GM12878 (cell line): Measurements from ENCODE around the gene LCP1.

Source experiments
- BRCA1 ChIP-seq: IDR thresholded peaks from 2 replicates; pipeline ENCODE4 v1.6.1; 2011; ENCODE audit warnings: low read depth, low read length, improper control_type of control experiment
- CEBPB ChIP-seq, 2 experiments: fragments of 150-350 bp in 1 of 2; IDR thresholded peaks; 2 replicates each; pipeline ENCODE4 v1.6.1; 2012 to 2014; ENCODE audit warnings: low read depth in 2 of 2, low read length in 2 of 2, borderline replicate concordance in 1 of 2, inconsistent platforms in 1 of 2
- CHD1 ChIP-seq: IDR thresholded peaks from 2 replicates; pipeline ENCODE4 v1.6.1; 2012; ENCODE audit warnings: low read depth, low read length, improper control_type of control experiment
- PAX8 ChIP-seq: fragments of 450-650 bp; IDR thresholded peaks from 2 replicates; pipeline ENCODE4 v1.6.1; 2017; ENCODE audit warnings: mild to moderate bottlenecking, moderate library complexity
- POLR2A ChIP-seq: IDR thresholded peaks from 2 replicates; pipeline ENCODE4 v1.6.1; 2011; ENCODE audit warnings: low read depth, mild to moderate bottlenecking, low read length
- POLR2AphosphoS2 ChIP-seq: IDR thresholded peaks from 2 replicates; pipeline ENCODE4 v1.6.1; 2011; ENCODE audit warnings: low read depth, mild to moderate bottlenecking, low read length, improper control_type of control experiment, moderate library complexity
- RFX5 ChIP-seq: IDR thresholded peaks from 2 replicates; pipeline ENCODE4 v1.6.1; 2011; ENCODE audit warnings: low read depth, low read length, improper control_type of control experiment
- SP1 ChIP-seq: IDR thresholded peaks from one replicate; pipeline ENCODE4 v1.6.1; 2011; ENCODE audit warnings: low read depth, low read length
- TF ChIP-seq, protein P1 (sequence below): fragments of 450-650 bp; IDR thresholded peaks from 2 replicates; pipeline ENCODE4 v1.6.1; 2017; ENCODE audit warnings: antibody characterized with exemption, mild to moderate bottlenecking, moderate library complexity
- TF ChIP-seq, protein P2 (sequence below): IDR thresholded peaks from 2 replicates; pipeline ENCODE4 v1.6.1; 2011; ENCODE audit warnings: mild to moderate bottlenecking, low read depth, low read length, moderate library complexity; ENCODE audit not compliant: insufficient replicate concordance
- TF ChIP-seq, protein P3 (sequence below): fragments of 150-350 bp; IDR thresholded peaks from 2 replicates; pipeline ENCODE4 v1.6.1; 2016; ENCODE audit warnings: low read depth, low read length
- TF ChIP-seq, protein P4 (sequence below), 3 experiments: IDR thresholded peaks in 2 of 3; conservative IDR thresholded peaks in 1 of 3; 2 replicates each; pipeline ENCODE4 v1.5.1; 2011; ENCODE audit warnings: low read depth in 3 of 3, low read length in 3 of 3, mild to moderate bottlenecking in 3 of 3, control low read depth in 2 of 3, moderate library complexity in 2 of 3, inconsistent platforms in 1 of 3, mixed read lengths in 1 of 3; ENCODE audit not compliant: control insufficient read depth in 2 of 3, insufficient read depth in 1 of 3; ENCODE audit errors: extremely low read depth in 1 of 3
- TF ChIP-seq, protein P5 (sequence below): fragments of 450-650 bp; IDR thresholded peaks from 2 replicates; pipeline ENCODE4 v1.6.1; 2014; ENCODE audit warnings: mild to moderate bottlenecking

DNA sequence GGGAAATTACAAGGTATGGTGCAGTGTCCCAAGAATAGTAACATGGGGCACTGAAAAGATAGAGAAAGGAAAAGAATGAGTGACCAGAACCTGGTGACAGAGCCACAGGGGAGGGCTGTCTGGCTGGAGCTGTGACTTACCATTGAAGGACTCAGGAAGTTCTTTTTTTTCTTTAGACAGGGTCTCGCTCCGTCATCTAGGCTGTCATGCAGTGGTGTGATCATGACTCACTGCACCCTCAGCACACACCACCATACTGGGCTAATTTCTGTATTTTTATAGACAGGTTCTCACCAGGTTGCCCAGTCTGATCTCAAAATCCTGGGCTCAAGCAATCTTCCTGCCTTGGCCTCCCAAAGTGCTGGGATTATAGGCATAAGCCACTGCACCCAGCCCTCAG is 68.4 kb downstream of the LCP1 start:
- no peak for TF ChIP-seq POLR2AphosphoS2
- TF ChIP-seq POLR2A, result no peak
- TF ChIP-seq, protein P1, sequence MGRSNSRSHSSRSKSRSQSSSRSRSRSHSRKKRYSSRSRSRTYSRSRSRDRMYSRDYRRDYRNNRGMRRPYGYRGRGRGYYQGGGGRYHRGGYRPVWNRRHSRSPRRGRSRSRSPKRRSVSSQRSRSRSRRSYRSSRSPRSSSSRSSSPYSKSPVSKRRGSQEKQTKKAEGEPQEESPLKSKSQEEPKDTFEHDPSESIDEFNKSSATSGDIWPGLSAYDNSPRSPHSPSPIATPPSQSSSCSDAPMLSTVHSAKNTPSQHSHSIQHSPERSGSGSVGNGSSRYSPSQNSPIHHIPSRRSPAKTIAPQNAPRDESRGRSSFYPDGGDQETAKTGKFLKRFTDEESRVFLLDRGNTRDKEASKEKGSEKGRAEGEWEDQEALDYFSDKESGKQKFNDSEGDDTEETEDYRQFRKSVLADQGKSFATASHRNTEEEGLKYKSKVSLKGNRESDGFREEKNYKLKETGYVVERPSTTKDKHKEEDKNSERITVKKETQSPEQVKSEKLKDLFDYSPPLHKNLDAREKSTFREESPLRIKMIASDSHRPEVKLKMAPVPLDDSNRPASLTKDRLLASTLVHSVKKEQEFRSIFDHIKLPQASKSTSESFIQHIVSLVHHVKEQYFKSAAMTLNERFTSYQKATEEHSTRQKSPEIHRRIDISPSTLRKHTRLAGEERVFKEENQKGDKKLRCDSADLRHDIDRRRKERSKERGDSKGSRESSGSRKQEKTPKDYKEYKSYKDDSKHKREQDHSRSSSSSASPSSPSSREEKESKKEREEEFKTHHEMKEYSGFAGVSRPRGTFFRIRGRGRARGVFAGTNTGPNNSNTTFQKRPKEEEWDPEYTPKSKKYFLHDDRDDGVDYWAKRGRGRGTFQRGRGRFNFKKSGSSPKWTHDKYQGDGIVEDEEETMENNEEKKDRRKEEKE, result no peak
- no peak for TF ChIP-seq PAX8
- TF ChIP-seq RFX5, result no peak
- TF ChIP-seq, protein P2, sequence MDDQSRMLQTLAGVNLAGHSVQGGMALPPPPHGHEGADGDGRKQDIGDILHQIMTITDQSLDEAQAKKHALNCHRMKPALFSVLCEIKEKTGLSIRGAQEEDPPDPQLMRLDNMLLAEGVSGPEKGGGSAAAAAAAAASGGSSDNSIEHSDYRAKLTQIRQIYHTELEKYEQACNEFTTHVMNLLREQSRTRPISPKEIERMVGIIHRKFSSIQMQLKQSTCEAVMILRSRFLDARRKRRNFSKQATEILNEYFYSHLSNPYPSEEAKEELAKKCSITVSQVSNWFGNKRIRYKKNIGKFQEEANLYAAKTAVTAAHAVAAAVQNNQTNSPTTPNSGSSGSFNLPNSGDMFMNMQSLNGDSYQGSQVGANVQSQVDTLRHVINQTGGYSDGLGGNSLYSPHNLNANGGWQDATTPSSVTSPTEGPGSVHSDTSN, result no peak
- TF ChIP-seq, protein P3, sequence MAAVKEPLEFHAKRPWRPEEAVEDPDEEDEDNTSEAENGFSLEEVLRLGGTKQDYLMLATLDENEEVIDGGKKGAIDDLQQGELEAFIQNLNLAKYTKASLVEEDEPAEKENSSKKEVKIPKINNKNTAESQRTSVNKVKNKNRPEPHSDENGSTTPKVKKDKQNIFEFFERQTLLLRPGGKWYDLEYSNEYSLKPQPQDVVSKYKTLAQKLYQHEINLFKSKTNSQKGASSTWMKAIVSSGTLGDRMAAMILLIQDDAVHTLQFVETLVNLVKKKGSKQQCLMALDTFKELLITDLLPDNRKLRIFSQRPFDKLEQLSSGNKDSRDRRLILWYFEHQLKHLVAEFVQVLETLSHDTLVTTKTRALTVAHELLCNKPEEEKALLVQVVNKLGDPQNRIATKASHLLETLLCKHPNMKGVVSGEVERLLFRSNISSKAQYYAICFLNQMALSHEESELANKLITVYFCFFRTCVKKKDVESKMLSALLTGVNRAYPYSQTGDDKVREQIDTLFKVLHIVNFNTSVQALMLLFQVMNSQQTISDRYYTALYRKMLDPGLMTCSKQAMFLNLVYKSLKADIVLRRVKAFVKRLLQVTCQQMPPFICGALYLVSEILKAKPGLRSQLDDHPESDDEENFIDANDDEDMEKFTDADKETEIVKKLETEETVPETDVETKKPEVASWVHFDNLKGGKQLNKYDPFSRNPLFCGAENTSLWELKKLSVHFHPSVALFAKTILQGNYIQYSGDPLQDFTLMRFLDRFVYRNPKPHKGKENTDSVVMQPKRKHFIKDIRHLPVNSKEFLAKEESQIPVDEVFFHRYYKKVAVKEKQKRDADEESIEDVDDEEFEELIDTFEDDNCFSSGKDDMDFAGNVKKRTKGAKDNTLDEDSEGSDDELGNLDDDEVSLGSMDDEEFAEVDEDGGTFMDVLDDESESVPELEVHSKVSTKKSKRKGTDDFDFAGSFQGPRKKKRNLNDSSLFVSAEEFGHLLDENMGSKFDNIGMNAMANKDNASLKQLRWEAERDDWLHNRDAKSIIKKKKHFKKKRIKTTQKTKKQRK, result no peak
- TF ChIP-seq, protein P4, sequence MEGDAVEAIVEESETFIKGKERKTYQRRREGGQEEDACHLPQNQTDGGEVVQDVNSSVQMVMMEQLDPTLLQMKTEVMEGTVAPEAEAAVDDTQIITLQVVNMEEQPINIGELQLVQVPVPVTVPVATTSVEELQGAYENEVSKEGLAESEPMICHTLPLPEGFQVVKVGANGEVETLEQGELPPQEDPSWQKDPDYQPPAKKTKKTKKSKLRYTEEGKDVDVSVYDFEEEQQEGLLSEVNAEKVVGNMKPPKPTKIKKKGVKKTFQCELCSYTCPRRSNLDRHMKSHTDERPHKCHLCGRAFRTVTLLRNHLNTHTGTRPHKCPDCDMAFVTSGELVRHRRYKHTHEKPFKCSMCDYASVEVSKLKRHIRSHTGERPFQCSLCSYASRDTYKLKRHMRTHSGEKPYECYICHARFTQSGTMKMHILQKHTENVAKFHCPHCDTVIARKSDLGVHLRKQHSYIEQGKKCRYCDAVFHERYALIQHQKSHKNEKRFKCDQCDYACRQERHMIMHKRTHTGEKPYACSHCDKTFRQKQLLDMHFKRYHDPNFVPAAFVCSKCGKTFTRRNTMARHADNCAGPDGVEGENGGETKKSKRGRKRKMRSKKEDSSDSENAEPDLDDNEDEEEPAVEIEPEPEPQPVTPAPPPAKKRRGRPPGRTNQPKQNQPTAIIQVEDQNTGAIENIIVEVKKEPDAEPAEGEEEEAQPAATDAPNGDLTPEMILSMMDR (IDR thresholded peaks at IDR 0.05 in 2 of 3, conservative IDR thresholded peaks at IDR 0.05 in 1 of 3; ENCODE audit: control insufficient read depth in 2 of 3, extremely low read depth in 1 of 3, insufficient read depth in 1 of 3, low read depth in 3 of 3, low read length in 3 of 3), result no peak
- no peak for TF ChIP-seq SP1
- no peak for TF ChIP-seq CHD1
- no peak for TF ChIP-seq BRCA1
- TF ChIP-seq CEBPB (IDR thresholded peaks at IDR 0.05; ENCODE audit: borderline replicate concordance in 1 of 2, low read depth in 2 of 2, low read length in 2 of 2), result no peak
- TF ChIP-seq, protein P5, sequence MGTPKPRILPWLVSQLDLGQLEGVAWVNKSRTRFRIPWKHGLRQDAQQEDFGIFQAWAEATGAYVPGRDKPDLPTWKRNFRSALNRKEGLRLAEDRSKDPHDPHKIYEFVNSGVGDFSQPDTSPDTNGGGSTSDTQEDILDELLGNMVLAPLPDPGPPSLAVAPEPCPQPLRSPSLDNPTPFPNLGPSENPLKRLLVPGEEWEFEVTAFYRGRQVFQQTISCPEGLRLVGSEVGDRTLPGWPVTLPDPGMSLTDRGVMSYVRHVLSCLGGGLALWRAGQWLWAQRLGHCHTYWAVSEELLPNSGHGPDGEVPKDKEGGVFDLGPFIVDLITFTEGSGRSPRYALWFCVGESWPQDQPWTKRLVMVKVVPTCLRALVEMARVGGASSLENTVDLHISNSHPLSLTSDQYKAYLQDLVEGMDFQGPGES, result no peak
